Fibroblast of peridontal ligament (primary cell): ENCODE data around the gene AMBRA1.

ENCODE experiments used
- DNase-seq: peaks from one replicate; pipeline ENCODE4 v3.0.0-alpha.2; 2010; ENCODE audit errors: extremely low read depth

The AMBRA1 gene

DNA sequence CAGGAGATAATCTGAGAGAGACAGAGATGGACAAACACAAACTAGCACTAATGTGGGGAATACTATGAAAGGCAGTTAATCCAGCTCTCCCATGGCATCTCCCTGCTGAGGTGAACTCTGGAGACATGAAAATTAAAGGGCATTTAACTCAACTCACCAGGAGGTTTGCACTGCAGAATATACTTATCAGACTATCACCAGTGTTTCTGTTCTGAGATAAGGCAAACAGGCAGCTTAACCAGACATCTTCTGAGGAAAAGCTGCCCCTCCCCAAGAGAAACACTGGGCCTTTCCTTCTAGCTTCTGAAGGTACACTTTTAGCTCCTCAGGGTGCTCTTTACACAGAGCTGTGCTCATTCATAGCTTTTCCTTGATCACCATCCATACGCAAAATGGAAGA, 85.5 kb downstream of the AMBRA1 start:
- no peak for DNase-seq

- no peak for DNase-seq
Measured at GRCh38 chr11:46506483-46506791, 87.4 kb downstream of the AMBRA1 start.

DNA sequence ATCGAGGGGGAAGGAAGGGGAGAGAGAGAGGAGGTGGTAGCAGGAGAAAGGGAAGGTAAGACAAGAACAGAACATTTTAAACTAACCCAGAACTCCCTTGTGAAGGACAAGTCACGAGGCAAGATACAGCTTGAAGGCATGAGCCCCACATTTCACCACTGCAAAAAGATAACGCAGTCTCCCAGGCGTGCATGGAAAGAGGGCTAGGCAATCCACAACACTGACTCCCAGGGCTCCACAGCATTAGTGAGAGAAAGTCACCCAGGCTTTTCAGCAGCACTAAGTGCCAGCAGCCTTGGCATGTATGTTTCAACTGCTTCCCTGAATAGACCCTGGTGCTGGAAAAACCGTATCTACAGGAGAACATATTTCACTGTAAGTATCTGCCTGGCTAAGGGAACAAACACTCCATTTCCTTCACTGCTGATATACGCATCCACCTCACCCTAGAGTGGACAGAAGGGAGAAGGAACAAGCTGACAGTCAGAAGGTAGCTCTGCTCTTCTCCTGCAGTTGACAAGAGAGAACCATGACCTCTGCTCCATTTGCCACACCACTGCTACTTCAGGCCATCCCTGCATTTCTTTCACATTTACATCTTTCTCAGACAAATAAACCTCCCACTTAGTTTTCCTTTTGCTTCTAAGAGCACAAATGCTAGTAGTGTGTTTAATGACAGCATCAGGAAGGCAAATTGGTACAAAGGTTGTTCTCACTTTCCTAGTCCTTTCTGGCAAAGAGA, 87.9 kb downstream of the AMBRA1 start:
- DNase-seq, result no peak

DNA sequence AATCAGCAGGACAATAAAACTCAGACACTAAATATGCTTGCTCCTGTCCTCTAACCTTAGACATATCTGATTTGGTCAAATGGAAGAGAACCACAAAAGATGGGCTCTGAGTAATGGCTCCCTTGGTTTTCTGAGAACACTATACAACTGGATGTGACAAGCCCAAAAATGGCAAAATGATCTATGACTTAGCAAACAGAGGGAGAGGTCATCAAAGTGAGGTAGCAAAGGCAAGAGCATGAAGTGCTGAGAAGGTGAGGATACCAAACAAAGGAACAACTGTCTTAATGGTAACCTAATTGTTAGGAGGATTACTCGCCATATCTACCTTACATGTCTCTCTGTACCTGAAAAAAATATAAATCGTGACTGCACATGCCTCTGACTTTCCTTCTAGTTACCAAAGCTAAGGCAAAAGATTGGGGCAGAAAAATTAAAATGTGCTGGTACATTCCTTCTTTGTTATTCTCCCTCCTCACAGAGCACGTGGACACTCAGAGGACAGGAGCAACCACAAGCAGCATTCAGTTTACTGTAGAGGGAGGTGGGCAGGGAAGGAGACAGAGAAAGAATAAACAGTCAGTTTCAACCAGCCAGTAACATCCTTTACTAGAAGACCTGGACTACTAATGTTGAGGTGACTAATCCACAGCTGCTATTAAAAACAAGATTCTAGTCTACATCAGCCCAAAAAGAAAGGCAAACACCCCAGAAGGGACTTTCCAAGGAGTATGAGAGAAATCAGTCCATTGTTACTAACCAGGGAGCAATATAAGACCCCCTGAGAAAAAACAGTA, 88.8 kb downstream of the AMBRA1 start:
- DNase-seq, result peak; percentile 49

GRCh38 chr11:46499821-46500220, 94.0 kb downstream of the AMBRA1 start:
- no peak for DNase-seq

DNA sequence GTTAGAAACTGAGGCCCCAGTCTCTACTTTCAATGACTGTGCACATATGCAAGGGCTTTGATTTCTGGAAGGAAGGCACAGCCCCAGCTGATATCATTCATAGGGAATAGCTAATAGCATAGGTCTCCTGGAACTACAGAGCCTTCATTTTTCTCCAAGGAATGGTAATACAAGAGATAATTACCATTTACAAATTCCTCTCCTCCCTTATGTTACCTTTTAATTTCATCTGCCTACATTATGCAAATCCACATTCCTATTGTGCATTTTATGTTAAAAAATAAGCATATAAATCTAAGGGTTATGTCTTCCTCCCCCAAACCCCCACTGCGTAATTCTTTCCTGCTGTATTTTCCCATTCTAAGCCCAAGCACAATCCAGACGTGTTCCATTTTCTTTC, 94.9 kb downstream of the AMBRA1 start:
- no peak for DNase-seq

DNA sequence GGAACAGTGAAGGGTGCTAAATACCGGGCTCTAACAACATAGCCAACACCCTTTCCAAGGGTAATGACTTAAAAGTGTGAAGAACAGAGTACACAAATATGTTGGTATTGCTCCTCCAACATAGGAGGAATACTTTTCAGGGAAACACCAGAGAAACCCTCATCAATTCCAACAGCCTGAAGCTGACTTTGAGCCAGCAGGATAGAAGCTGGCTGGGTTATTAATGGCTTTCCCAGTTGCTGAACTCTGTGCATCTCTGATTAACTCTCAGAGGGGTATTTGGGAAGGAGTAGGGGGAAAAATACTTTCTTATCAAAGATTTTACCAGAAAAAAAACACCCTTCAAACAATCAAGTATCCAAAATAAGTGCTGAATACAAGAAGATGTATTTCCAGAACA, 95.6 kb downstream of the AMBRA1 start:
- no peak for DNase-seq

DNA sequence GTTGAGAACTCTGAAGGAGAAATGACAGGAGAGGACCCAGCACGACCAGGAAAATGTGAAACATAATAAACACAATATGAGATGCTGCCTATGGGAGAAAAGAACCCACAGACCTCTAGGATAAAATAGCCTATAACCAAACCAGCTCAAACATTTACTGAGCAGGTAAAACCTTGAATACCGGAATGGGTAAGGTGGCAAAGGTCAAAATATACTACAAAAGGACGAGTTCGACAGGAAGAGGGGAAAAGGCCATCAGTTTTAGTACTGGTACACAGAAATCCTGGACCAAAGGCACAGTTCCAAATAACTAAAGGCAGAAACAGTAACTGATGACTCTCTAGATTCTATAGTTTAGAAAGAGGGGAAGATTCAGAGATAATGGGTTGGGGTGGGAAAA, 96.3 kb downstream of the AMBRA1 start:
- DNase-seq, result no peak

- peak; percentile 29 for DNase-seq
Measured at GRCh38 chr11:46493791-46494190, 100.0 kb downstream of the AMBRA1 start.

DNA sequence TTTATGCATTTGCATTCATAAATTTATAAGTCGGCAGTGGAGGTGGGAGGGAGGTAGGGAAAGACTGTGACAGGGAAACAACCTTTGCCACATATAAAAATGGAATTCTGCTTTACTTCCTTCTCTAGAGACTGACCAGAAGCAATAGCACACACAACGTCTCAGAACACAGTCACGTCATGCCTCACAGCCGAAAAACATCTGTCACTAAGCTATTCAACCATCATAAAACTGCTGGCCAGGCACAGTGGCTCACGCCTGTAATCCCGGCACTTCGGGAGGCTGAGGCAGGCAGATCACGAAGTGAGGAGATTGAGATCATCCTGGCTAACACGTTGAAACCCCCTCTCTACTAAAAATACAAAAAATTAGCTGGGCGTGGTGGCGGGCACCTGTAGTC, 101.3 kb downstream of the AMBRA1 start:
- no peak for DNase-seq

- peak; percentile 46 for DNase-seq
Measured at GRCh38 chr11:46491661-46492330, 102.0 kb downstream of the AMBRA1 start.

- no peak for DNase-seq
Measured at GRCh38 chr11:46490666-46491065, 103.2 kb downstream of the AMBRA1 start.

GRCh38 chr11:46489656-46490560, 103.9 kb downstream of the AMBRA1 start:
- peak; percentile 57 for DNase-seq

DNA sequence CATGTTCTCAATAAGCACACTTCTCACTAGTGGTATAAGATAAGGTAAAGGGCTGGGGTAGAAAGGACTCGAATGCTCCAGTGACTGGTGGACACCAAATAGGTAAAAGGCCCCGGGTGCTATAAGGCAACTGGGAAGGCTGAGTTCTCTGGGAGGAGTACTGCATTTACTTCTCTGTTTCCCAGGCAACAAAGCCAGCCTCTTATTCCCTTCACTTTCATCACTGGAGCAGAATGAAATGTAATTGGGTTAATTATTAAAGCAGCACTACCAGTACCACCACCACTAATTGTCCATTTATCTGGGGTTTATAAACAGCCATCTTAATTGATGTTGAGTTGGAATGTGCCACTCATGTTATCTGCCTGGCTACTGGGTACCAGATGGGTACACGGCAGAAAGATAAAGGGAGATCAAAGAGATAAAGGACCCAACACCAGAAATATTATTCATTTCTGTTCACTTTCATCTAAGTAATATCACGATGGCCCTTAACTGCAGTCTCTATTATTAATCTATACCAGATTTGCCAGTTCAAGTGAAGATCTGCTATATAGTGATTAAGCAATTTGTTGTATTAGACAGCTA, 107.9 kb downstream of the AMBRA1 start:
- DNase-seq, result no peak

DNA sequence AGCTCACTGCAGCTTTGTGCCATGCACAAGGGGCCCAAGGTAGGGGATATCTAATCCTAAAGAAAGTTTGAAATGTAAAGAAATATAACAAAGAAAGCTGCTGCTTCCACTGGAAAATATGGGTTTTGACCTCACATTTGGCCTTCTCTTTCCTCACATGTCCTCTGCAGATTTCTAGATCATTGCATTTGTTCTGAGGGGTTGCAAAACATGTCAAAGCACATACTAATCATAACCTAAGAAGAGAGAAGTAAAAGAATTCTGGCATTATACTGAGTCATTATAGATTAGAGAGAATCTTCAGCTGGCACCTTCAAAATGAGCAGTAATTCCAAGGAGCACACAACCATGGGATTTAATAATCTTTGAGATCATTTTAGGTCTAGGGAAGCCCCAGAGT, 109.7 kb downstream of the AMBRA1 start:
- DNase-seq, result no peak

DNA sequence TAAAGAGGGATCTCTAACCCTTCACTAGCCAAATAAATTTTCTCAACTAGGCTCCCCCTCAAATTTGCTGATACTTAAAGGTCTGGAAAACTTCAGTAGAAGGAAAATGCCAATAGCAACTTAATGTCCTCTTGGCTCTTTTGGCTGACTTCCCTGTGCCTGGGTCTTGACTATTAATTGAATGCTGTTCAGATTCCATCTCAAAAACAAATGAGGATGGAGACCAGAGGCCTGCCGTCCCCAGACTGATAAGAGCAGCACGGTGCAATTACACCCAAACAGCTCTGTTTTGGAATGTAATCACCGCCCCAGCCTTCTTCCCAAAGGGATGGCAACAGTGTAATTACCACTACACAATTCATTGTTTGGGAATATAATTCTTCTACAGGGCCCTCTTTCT, 112.9 kb downstream of the AMBRA1 start:
- DNase-seq, result no peak

DNA sequence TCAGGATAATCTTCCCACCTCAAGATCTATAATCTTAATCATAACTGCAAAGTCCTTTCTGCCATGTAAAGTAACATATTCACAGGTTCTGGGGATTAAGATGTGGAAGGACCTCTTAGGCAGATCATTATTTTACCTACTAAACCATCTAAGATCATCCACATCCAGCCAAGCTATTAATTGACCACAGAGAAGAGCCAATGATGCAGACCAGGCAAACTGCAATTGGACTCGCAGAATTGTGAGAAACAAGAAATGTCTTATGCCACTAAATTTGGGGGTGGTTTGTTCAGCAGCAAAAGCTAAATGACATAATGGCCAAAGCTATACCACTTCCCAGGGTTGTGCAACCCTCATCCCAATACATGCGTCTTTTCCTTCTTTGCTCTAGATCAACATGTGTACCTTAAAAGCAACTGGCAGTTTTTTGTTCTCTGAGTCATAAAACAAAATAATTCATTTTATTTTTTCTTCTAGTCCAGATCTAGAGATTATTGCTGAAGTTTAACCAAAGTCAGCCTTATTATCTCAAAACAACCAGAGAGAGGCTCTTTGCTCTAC, 113.6 kb downstream of the AMBRA1 start:
- no peak for DNase-seq

DNA sequence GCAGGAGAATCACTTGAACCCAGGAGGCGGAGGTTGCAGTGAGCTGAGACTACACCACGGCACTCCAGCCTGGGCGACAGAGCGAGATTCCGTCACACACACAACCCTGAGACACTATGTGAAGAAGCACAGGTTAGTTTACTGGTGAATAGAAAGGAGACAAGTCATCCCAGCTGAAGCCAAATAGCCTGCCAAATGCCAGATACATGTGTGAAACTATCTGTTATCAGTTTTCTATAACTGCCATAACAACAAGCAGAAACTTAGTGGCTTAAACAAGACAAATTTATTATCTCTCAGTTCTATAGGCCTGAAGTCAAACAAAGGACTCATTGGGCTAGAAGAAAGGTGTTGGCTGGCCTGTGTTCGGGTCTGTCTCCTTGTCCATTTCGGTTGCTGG, 114.2 kb downstream of the AMBRA1 start:
- no peak for DNase-seq

DNA sequence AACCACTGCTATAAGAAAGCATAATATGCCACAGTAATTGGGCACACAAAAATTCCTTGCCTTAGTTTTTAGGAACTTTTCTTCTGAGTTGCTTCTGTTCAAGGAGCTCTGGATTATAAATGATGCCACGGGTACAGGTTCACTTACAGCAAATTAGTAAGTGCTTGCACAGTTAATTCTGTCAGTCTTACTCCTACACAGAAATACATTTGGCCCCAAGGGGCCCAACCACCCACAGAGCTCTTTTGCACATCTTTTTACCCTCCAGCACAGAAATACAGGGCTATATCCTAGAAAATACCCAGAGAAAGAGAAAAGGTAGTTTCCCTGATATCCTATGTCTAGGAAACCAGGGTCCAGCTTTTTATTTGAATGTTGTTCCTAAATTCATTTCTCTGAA, 115.6 kb downstream of the AMBRA1 start:
- DNase-seq, result no peak

DNA sequence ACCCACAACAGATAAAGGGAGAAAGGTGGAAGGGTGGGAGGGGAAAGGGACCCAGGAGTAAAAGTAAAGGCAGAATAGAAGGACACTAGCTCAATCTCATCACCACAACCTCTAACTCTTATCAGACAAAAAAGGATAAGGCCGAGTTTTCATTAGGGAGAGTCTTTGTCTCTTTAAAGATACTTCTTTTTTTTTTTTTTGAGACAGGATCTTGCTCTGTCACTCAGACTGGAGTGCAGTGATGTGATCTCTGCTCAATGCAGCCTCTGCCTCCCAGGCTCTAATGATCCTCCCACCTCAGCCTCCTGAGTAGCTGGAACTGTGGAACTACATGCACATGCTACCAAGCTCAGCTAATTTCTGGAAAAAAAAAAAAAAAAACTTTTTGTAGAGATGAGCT, 116.7 kb downstream of the AMBRA1 start:
- no peak for DNase-seq

- DNase-seq, result no peak
Measured at GRCh38 chr11:46475926-46476545, 117.8 kb downstream of the AMBRA1 start.
